GM21723 (cell line): ENCODE measurements around the gene ZC3H8.
A peak's percentile ranks its signal among the peaks of the same experiment; 100 is the strongest.
"Not testable (repeated sequence)": the region's sequence is repeated elsewhere in the genome, so short reads cannot be mapped to it uniquely, and the experiment has no call there.

ENCODE experiments used
- ATAC-seq: cut with Tn5 transposase; IDR thresholded peaks from one replicate; pipeline ENCODE4 v1.9.1; 2021; ENCODE audit warnings: mild to moderate bottlenecking, moderate library complexity; ENCODE audit not compliant: unreplicated experiment

Gene ZC3H8

GRCh38 chr2:112254466-112255240 lies at the start of gene ZC3H8:
Gene ZC3H8 (minus strand): TSS chr2:112255042. CDS start chr2:112254981, 61 bp downstream.
- ATAC-seq = peak; percentile 95

- ATAC-seq = no peak
Observed at GRCh38 chr2:112304298-112304941, 49.6 kb upstream of the ZC3H8 start.

GRCh38 chr2:112301973-112302372 lies 47.1 kb upstream of the ZC3H8 start:
- no peak for ATAC-seq

GRCh38 chr2:112301171-112301584 lies 46.3 kb upstream of the ZC3H8 start:
- no peak for ATAC-seq

- no peak for ATAC-seq
Observed at GRCh38 chr2:112296407-112296806, 41.6 kb upstream of the ZC3H8 start.

- no peak for ATAC-seq
Observed at GRCh38 chr2:112295407-112296078, 40.7 kb upstream of the ZC3H8 start.

GRCh38 chr2:112293636-112294401 lies 39.0 kb upstream of the ZC3H8 start:
- no peak for ATAC-seq

- ATAC-seq = no peak
Observed at GRCh38 chr2:112290648-112291047, 35.8 kb upstream of the ZC3H8 start.

- ATAC-seq = no peak
Observed at GRCh38 chr2:112290088-112290487, 35.2 kb upstream of the ZC3H8 start.

- not testable (repeated sequence) for ATAC-seq
Observed at GRCh38 chr2:112283535-112283934, 28.7 kb upstream of the ZC3H8 start.

GRCh38 chr2:112282066-112282465 lies 27.2 kb upstream of the ZC3H8 start:
- ATAC-seq = not testable (repeated sequence)

- ATAC-seq = no peak
Observed at GRCh38 chr2:112277596-112278220, 22.9 kb upstream of the ZC3H8 start.

- no peak for ATAC-seq
Observed at GRCh38 chr2:112276954-112277353, 22.1 kb upstream of the ZC3H8 start.

- ATAC-seq = peak; percentile 65
Observed at GRCh38 chr2:112275887-112276773, 21.3 kb upstream of the ZC3H8 start.

GRCh38 chr2:112275311-112275886 lies 20.6 kb upstream of the ZC3H8 start, which contains the start of gene ZC3H6:
Gene ZC3H6 (plus strand): TSS chr2:112275597. CDS start chr2:112275995, 398 bp downstream.
- ATAC-seq = peak; percentile 96

- ATAC-seq = no peak
Observed at GRCh38 chr2:112273349-112273748, 18.5 kb upstream of the ZC3H8 start.

- no peak for ATAC-seq
Observed at GRCh38 chr2:112272669-112273068, 17.8 kb upstream of the ZC3H8 start.

GRCh38 chr2:112268547-112268946 lies 13.7 kb upstream of the ZC3H8 start:
- no peak for ATAC-seq

- ATAC-seq = no peak
Observed at GRCh38 chr2:112262876-112263275, 8.0 kb upstream of the ZC3H8 start.
